HEK293T (cell line): ENCODE measurements around the gene CEACAM3.

ENCODE experiments used
- ARNT ChIP-seq: fragments of 450-650 bp; IDR thresholded peaks from 2 replicates; pipeline ENCODE4 v1.6.1; 2017; ENCODE audit warnings: mild to moderate bottlenecking
- BHLHE40 ChIP-seq: fragments of 450-650 bp; IDR thresholded peaks from 2 replicates; pipeline ENCODE4 v1.6.1; 2016; ENCODE audit warnings: mild to moderate bottlenecking, moderate library complexity, borderline replicate concordance
- ELF4 ChIP-seq: fragments of 450-650 bp; IDR thresholded peaks from 2 replicates; pipeline ENCODE4 v1.6.1; 2017; ENCODE audit warnings: antibody characterized with exemption
- FOXA1 ChIP-seq: fragments of 450-650 bp; IDR thresholded peaks from 2 replicates; pipeline ENCODE4 v1.6.1; 2016; ENCODE audit warnings: mild to moderate bottlenecking
- FOXK2 ChIP-seq: fragments of 450-650 bp; IDR thresholded peaks from 2 replicates; pipeline ENCODE4 v1.6.1; 2016; ENCODE audit warnings: mild to moderate bottlenecking
- FOXM1 ChIP-seq: fragments of 450-650 bp; IDR thresholded peaks from 2 replicates; pipeline ENCODE4 v1.6.1; 2017; ENCODE audit warnings: mild to moderate bottlenecking, borderline replicate concordance
- L3MBTL2 ChIP-seq: fragments of 450-650 bp; conservative IDR thresholded peaks from 2 replicates; pipeline ENCODE4 v1.6.1; 2016; ENCODE audit warnings: mild to moderate bottlenecking
- SP1 ChIP-seq: fragments of 450-650 bp; IDR thresholded peaks from 2 replicates; pipeline ENCODE4 v1.6.1; 2017
- SUZ12 ChIP-seq: fragments of 450-650 bp; IDR thresholded peaks from 2 replicates; pipeline ENCODE4 v1.6.1; 2016; ENCODE audit warnings: mild to moderate bottlenecking
- TARDBP ChIP-seq: fragments of 450-650 bp; IDR thresholded peaks from 2 replicates; pipeline ENCODE4 v1.6.1; 2016
- ZNF384 ChIP-seq: fragments of 450-650 bp; IDR thresholded peaks from 2 replicates; pipeline ENCODE4 v1.6.1; 2016

DNA sequence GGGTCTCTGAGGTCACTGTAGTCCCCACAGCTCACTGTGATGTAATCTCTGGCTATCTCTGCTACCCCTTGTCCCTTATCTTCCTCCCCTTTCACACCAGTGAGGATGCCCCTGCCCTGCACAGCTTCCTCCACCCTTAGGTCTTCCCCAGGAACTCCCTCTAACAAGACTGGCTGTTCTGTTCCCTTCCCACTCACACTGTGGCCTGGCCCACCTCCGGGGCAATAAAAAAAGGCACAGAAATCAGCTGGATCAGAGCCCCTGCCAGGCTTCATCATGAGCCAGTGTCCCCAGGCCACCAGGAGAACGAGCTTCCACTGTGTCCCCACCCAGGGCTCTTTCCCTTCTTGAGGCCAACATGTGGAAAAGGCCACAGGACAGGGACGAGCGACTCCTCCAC, 4.6 kb downstream of the CEACAM3 start:
- no peak for TF ChIP-seq FOXM1
- TF ChIP-seq ARNT: no peak
- no peak for TF ChIP-seq FOXK2
- TF ChIP-seq SP1: no peak
- no peak for TF ChIP-seq TARDBP
- TF ChIP-seq ELF4: no peak
- no peak for TF ChIP-seq ZNF384
- TF ChIP-seq BHLHE40: no peak
- no peak for TF ChIP-seq L3MBTL2
- TF ChIP-seq FOXA1: no peak
- no peak for TF ChIP-seq SUZ12
